CD1c-positive myeloid dendritic cell (primary cell): Measurements from ENCODE around the gene DLG2.
"Not testable (repeated sequence)": the region's sequence is repeated elsewhere in the genome, so short reads cannot be mapped to it uniquely, and the experiment has no call there.

Experiments
- DNase-seq: peaks from one replicate; pipeline ENCODE4 v3.0.0-alpha.2; 2016; ENCODE audit errors: extremely low spot score

DLG2 gene

DNA sequence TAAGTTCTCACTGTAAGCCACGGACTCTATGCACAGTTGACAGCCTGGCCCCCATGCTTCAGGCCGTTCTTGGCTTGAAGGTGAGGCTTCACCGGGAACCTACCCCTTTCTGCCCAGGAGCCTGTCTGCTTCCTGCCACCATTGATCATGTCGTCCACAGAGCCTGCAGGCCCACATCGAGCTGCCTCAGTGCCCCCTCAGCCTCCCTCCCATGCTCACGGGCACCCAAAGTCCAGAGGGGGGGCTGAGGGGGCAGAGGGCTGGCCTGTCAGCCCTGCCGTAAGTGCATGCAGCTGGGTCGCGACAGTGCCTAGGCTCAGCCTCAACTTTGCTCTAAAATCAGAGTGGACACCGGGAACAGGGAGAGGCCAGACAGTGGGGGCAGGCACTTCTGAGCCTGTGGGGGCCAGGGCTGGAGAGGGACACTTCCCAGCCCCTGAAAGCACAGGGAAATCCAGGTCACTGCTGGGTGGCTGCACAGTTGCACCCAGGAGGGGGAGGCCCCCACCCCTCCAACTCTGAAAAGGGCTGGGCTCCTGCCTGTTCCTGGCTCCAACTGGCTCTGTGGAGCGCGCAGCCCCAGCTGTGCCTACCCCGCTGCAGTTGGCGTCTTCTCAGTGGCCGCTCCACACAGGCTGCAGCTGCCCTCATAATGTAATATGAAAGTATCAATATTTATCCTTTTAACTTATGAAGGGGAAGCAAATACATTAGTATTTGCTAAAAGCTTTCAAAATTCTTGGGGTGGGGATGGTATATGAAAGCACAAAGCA lies 598.6 kb downstream of the DLG2 start:
- DNase-seq = no peak

DNA sequence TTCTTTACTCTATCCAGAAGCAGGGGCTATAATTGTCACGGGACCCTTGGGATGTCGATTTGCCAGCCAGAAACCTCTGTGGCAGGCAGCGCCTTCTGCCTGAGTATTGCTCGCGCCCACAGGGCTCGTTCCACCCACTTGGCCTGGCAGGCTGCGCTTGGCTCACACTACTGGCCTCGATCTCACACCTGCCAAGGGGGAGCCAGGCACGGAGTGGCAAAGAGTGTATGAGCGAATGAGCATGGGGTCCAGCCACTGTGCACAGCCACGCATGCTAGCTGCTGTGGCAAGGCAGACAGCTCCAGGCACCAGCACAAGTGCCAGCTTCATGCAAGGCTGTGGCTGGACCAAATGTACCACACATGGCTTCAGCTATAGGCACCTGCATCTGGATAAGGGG lies 599.8 kb downstream of the DLG2 start:
- DNase-seq = no peak

DNA sequence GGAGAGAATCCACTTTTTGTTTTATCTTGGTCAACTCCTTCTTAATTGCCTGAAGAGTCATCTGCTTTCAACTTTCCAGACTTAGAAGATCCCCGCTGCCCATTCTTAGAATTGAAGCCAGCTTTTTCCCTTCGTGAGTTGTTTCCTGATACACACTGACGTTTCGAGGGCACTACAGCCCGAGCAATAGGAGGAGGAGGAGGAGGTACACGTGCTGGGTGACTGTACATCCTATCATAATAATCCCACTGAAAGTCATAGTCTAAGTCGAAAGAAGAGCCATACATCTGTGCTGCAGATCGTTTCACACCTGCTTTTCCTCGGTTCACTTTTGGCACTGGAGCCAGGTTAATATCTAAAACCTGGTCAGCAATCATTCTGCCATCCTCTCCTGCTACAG lies 606.1 kb downstream of the DLG2 start:
- DNase-seq = no peak

DNA sequence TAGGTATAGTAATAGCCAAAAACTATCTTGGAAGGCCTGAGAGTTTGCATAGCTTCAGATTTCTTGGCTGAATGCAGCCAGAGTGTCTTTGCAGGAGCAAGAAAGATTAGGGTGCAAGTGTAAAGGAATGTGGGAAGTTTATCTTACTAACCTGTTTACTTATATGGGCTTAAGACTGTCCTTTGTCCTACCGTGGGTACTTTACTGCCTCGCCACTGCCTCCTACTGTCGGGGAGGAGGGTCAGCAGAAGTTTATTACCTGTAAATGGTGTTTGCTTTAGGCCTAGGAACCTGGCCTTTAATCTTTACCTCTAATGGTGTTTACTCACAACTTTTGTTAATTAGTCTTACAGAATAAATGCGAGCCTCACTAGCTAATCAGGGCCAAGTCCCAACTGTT lies 633.8 kb downstream of the DLG2 start:
- DNase-seq = no peak

DNA sequence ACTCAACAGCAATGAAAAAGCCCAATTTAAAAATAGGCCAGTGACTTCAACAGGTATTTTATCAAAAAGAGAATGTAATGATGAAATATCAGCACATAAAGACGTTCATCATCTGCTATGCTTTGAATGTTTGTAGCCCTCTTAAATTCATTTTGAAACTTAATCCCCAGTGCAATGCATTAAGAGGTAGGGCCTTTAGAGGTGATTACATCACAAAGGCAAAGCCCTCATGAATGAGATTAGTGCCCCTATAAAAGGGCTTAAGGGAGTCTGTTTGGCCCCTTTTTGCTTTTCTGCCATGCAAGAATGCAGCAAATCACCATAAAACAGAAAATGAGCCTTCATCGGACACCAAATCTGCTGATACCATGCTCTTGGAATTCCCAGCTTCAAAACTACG lies 637.0 kb downstream of the DLG2 start:
- DNase-seq = no peak

DNA sequence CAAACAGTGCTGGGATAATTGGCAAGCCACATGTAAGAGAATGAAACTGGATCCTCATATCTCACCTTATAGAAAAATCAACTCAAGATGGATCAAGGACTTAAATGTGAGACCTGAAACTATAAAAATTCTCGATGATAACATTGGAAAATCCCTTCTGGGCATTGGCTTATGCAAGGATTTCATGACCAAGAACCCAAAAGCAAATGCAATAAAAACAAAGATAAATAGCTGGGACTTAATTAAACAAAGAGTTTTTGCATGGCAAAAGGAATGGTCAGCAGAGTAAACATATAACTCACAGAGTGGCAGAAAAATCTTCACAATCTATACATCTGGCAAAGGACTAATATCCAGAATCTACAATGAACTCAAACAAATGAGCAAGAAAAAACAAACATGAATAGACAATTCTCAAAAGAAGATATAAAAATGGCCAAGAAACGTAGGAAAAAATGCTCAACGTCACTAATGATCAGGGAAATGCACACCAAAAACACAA lies 639.4 kb downstream of the DLG2 start:
- not testable (repeated sequence) for DNase-seq

DNA sequence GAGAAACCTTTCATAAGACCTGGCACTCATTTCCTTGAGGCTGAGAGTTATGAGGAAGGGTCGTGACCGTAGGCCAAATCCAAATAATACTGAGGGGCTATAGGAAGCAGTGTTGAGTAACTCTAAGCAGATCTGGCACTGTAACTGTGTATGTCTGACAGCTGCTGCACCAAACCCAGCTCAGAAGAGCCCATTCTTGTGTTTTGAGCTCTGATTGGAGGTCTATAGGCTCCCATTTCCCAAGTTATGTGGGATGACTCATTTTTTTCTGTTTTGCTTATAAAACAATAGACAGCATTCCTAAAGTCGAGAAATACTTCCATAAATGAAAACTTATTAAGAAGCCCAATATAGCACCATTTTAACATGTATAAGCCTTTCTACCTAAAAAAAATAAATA lies 645.8 kb downstream of the DLG2 start:
- no peak for DNase-seq

DNA sequence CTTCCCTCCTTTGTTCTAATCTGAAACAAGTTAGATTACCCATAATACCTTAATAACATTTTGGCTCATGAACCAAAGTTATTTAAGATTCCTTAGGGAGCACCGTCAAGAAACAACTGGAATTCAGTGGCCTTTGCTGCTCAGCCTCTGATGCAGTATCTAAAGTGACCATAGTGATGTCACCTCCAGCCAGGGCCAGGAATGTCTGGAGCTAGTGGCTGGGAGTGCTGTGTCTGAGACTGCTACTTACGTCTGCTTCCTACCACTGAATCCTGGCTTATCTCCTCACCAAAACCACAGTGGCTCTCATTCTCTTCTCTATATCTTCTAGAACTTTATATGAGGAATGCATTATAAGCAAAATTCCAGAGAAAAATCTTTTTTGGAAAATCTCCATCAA lies 658.0 kb downstream of the DLG2 start:
- DNase-seq = no peak

DNA sequence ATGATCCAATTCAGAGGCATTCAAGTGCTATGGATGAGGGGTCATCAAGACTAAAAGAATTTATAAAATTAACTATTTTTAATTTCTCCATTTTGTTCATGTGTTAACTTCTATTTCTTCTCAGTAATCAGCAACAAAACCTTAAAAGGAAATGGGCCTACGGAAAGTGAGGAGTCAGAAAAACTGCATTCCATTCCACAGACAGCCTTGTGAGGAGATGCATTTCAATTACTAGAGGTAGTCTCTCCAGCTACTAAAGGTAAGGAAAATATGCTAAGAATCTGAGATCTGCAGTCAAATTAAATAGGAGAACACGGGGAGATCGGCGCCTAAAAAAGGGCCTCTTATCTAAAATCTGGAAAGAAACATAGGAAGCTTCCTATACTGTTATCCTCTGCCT lies 661.7 kb downstream of the DLG2 start:
- DNase-seq = no peak

DNA sequence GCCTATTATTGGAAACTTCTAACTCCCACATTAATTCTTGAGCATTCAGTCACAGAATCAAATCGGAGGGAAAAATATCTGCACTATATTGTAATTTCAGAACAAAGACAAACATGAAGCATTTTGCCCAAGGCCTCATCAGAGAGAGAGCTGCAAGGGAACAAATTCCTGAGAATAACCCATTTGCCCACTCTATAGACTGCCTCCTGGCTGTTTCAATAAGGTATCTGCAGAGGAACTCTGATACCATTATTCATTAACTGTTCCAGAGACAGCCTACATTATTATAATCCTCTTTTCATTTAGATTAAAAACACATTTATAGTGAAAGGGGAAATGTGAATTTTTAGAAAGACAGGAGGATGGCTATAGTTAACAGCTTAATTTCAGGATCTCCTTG lies 663.9 kb downstream of the DLG2 start:
- DNase-seq = no peak

DNA sequence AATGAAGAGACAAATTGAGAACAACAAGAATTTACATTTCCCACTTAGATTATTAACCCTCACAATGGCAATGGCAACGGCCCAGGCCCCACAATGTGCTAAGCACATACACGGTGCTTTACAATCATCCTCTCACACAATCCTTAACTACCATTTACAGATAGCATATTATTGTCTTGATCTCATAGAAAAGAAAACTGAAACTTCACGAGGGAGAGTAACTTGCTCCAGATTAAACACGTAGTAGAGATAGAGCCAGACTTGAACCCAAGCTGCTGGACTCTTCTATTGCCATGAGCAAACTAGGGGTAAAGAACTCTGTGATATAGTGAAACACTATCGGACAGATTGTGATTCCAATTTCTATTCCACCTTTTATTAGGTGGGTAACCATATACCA lies 665.1 kb downstream of the DLG2 start:
- DNase-seq = no peak

DNA sequence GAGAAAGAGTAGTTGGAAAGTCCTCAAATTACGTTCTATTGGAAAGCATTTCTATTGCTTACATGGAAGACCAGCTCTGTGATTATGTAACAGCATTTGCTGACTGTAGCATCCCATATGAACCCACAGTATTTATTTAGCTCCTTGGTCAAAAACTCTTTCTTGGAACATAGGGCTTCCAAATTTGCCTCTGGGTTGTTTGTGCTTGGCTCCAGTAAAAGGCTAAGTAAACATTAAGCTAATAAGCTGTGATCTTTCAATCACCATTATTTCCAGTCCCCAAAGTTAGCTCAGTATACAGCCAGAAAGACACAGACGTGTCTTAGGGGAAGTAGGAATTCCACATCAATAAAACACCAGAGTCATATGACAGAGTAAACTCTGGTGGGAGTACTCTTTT lies 668.8 kb downstream of the DLG2 start:
- no peak for DNase-seq

DNA sequence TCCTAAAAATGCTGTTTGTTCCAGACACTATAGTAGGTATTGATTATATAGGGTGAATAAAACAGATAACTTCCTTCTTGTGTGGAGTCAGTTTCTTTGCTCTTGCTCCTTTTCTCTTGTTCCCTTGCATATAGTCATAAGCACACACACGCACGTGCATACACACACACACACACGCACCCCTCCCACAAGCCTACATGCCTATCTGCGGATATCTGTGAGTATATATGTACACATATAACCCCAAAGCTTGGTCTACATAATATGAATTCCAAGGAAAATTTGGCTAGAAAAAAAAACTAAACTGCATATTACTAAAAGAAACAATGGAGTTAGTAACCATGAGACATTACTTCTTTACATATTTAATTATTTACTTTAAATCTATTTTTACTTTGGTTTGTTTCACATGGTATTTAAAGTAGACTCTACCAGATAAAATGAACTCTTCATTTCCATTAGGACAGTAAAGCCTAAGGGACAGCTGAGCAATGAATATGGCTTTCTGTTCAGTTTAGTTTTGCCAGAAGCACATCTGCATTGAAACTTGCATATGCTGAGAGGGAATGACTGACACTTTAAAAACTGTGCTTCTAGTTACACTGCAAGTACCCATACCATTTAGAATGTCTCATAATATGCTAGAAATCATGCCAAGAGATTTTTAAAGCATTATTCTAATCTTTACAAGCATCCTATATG lies 676.4 kb downstream of the DLG2 start:
- no peak for DNase-seq

DNA sequence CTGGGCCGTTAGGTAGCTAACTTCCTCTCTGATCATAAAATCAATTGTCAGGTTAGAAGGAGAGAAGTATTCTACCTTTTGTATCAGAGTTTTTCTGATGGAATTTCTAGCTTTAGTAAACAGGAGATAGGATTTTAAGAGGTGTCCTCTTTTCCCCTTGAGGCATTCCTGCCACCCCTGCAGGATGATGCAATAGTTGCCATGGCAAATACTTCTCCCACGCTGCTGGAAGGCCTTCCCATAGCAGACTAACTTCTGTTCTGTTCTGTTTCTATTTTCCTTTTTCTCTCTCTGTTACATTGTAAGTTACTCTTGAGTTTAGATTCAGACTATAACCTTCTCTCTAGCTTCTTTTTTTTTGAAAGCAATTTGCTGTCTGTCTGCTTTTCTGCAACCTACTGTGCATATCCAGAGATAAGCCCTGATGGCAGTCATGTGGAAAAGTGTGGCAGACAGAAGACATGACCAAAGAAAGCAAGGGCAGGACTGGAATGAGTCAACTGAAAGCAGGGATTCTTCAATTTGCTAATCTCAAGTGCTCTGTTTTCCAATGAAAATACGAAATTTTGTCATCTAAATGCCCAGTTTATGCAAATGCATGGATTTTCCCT lies 679.1 kb downstream of the DLG2 start:
- no peak for DNase-seq

DNA sequence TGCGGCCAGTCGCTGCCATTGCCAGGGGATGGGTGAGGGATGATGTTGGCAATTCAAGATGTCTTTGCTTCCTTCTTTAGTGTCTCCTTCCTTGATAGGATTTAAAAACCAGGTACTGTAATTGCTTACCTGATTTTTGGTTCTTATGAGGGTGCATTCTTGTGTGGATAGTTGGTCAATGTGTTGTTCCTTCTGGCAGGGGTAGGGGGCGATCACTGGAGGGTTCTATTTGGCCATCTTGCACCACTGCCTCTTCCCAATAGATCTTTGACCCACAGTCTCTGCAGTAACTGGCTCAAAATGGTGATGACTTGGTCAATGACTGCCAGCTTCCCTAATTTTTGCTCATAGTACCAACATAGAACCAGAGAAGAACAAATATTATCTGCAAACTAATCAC lies 680.1 kb downstream of the DLG2 start:
- no peak for DNase-seq

DNA sequence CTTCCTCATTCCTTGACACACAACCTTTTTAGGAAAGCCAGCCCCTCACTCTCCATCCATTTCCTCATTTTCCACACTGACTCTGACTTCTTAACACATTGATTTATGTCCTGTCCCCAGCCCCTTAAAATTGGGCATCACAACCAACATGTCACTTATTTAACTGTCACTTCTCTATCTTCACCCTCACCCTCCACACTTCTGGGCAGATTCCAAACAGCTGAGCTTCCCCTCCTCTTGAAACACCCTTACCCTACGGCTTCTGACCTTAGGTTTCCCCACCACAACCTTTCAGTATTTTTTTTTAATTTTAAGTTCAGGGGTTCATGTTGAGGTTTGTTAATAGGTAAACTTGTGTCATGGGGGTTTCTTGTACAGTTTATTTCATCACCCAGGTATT lies 696.3 kb downstream of the DLG2 start:
- no peak for DNase-seq

DNA sequence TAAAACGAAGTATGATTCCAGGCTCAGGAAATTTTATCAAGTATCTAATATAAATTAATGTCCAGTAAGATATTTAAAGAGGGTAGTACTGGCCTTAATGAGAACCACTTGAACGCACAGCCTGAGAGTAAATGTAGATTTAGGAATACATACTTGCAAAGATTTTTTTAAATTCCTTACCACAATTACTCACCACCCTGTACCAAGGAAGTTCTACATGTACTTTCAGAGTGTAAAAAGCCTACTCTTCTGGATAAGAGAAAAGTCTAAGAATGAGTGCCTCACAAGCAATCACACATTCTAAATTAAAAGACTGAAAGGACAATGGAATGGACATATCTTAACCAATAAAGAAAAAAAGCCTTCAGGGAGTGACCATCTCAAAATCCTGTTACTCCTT lies 697.4 kb downstream of the DLG2 start:
- DNase-seq = no peak

DNA sequence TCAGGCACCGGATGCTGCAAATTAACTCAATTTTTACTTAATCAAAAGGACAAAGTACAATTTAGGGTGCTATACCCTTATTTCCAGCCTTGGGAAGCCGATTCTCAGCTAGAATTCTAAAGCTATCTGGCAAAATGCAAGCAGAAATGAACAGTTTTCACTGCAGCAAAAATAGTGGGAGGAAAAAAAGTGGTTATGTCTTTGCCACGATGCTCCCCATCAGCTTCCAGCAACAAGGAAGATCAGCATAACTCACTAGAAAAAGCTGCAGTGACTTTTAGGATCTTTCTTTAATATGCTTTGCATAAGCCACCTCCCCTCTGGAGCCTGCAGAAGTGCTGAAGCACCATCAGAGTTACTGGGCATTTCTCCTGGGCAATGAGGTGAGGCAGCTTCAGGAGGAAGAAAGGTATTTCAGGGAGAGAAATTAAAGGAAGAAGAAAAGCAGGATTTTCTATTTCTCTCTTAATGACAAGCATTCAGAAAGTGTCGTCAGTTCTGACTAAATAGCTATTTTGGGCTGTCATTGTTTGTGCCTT lies 702.9 kb downstream of the DLG2 start:
- DNase-seq = no peak

DNA sequence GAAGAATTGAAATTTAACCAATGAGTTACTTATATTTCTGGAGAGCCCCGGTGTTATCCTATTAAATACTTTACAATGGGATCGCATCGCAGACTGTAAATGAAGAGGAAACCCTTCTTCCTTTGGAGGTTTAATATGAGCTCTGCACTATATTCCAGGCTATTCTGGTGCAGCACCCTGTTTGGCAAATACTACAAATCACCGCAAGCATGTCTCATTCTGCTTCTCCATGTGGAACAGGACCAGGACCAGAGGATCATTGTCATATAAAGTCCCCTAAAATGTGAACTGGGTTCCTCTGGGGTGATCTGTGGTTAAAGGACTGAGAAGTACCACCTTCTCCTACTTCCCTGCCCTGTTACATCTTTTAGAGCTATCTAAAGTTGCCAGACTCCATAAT lies 703.7 kb downstream of the DLG2 start:
- no peak for DNase-seq

DNA sequence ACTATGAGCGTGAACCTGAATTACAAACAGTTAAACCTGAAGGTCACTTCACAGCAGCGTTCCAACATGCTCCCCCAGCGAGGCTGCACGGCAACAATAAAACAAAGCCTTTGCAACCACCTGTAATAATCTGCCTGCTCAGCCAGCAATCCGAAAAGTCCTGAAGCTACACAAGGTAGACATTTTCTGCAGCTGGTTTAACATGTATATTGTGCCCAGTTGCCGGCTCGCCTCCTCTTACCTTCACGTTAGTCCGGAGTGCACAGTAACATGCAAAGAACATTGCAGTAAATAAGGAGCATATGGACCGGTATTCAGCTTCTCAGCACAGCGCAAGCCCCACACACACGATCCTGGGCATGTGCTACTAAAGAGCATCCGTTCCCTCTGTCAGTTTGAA lies 704.3 kb downstream of the DLG2 start:
- no peak for DNase-seq

DNA sequence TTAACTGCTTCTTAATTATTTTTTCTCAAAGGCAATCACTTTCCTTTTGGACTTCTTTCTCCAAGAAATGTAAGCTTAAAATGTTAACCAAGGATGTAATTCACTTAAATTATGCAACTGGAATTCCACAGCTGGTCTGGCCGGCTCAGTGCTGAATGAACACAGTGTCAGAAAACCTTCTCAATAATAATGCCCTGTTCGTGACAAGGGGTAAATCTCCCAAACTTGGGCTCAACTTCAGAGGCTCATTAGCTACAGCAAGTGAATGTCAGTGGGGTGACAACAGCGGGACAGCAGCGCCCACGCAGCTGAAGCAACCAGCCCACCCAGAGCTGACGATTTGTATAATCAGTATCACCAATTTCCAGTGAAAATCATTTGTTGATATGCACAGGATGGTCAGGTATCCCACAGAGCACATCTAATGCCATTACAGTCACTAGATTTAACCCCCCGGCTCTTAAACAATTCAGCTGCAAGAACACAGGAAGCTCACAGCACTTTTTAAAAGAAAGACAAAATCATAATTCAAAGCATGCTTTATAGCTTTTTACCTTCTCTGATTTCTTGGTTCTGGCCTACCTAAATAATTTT lies 704.8 kb downstream of the DLG2 start:
- no peak for DNase-seq

DNA sequence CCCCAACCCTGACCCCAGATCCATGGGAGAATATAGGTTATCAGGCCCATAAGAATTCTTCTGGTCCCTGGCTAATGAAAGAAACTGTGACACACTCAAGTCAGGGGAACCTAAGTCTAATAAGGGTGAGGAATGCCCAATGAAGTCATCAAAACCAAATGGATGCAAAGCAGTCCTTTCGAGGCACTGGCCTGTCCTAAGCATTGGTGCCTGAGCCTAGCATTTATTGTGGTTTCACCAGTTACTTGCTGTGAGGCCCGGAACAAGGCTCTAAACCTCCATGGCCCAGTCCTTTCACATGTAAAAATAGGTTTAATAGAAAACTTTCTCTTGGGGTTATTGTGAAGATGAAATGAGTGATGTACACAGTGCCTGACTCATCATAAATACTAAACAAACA lies 712.6 kb downstream of the DLG2 start:
- DNase-seq = no peak
